HG02759 (cell line): Measurements from ENCODE around the gene NMRAL1.

Source experiments
- ATAC-seq: cut with Tn5 transposase; IDR thresholded peaks from one replicate; pipeline ENCODE4 v1.9.1; 2021; ENCODE audit warnings: mild to moderate bottlenecking, moderate library complexity; ENCODE audit not compliant: unreplicated experiment

NMRAL1 gene

GRCh38 chr16:4467916-4468315 is 6.5 kb downstream of the NMRAL1 start:
- no peak for ATAC-seq

- no peak for ATAC-seq
These were observed 8.2 kb downstream of the NMRAL1 start for GRCh38 chr16:4465977-4466779.

GRCh38 chr16:4463522-4464163 is 10.8 kb downstream of the NMRAL1 start:
- ATAC-seq, result no peak

GRCh38 chr16:4461250-4462085 is 13.0 kb downstream of the NMRAL1 start:
- no peak for ATAC-seq

GRCh38 chr16:4460936-4461249 is 13.5 kb downstream of the NMRAL1 start:
- no peak for ATAC-seq

- no peak for ATAC-seq
These were observed 18.5 kb downstream of the NMRAL1 start for GRCh38 chr16:4455951-4456350.

- no peak for ATAC-seq
These were observed 19.3 kb downstream of the NMRAL1 start for GRCh38 chr16:4455081-4455480.

- no peak for ATAC-seq
These were observed 19.8 kb downstream of the NMRAL1 start for GRCh38 chr16:4454623-4455022.

GRCh38 chr16:4452674-4453073 is 21.8 kb downstream of the NMRAL1 start:
- no peak for ATAC-seq

- ATAC-seq, result no peak
These were observed 23.4 kb downstream of the NMRAL1 start for GRCh38 chr16:4450931-4451519.

- ATAC-seq, result no peak
These were observed 24.0 kb downstream of the NMRAL1 start for GRCh38 chr16:4450430-4450829.

GRCh38 chr16:4443986-4444385 is 30.4 kb downstream of the NMRAL1 start:
- no peak for ATAC-seq

GRCh38 chr16:4443271-4443670 is 31.2 kb downstream of the NMRAL1 start:
- no peak for ATAC-seq

GRCh38 chr16:4442371-4442770 is 32.1 kb downstream of the NMRAL1 start:
- no peak for ATAC-seq

- ATAC-seq, result no peak
These were observed 37.1 kb downstream of the NMRAL1 start for GRCh38 chr16:4437366-4437765.

GRCh38 chr16:4435337-4436067 is 38.9 kb downstream of the NMRAL1 start:
- ATAC-seq, result no peak

GRCh38 chr16:4433914-4434787 is 40.3 kb downstream of the NMRAL1 start:
- no peak for ATAC-seq

- no peak for ATAC-seq
These were observed 41.2 kb downstream of the NMRAL1 start for GRCh38 chr16:4433228-4433627.

GRCh38 chr16:4431023-4431422 is 43.4 kb downstream of the NMRAL1 start:
- ATAC-seq, result no peak

- no peak for ATAC-seq
These were observed 45.9 kb downstream of the NMRAL1 start for GRCh38 chr16:4428500-4428899.
